SK-N-SH treated with all-trans-retinoic acid at 6 μM for 48 hours (cell line): Measurements from ENCODE around the gene FGF23.

Source experiments
- BACH2 ChIP-seq: fragments of 250-450 bp; sonication (Bioruptor Pico); IDR thresholded peaks from 2 replicates; pipeline ENCODE4 v1.9.0; 2021; ENCODE audit warnings: mild to moderate bottlenecking, borderline replicate concordance
- CREB5 ChIP-seq: fragments of 250-450 bp; sonication (Bioruptor Pico); IDR thresholded peaks from 2 replicates; pipeline ENCODE4 v1.5.1; 2020; ENCODE audit warnings: low read depth, mild to moderate bottlenecking, moderate library complexity
- CSDC2 ChIP-seq: fragments of 250-450 bp; sonication (Bioruptor Pico); IDR thresholded peaks from 2 replicates; pipeline ENCODE4 v1.5.0; 2020; ENCODE audit warnings: mild to moderate bottlenecking, moderate library complexity
- ISL1 ChIP-seq: fragments of 250-450 bp; sonication (Bioruptor Pico); IDR thresholded peaks from 2 replicates; pipeline ENCODE4 v2.1.2; 2022; ENCODE audit warnings: mild to moderate bottlenecking, moderate library complexity
- PATZ1 ChIP-seq: fragments of 250-450 bp; sonication (Bioruptor Pico); IDR thresholded peaks from 2 replicates; pipeline ENCODE4 v1.8.0; 2020; ENCODE audit warnings: mild to moderate bottlenecking, moderate library complexity, borderline replicate concordance
- POU6F1 ChIP-seq: fragments of 250-450 bp; sonication (Bioruptor Pico); IDR thresholded peaks from 2 replicates; pipeline ENCODE4 v1.8.0; 2021; ENCODE audit warnings: low read depth, mild to moderate bottlenecking, moderate library complexity, borderline replicate concordance
- RARB ChIP-seq: fragments of 250-450 bp; sonication (Bioruptor Pico); IDR thresholded peaks from 2 replicates; pipeline ENCODE4 v1.8.0; 2021; ENCODE audit warnings: mild to moderate bottlenecking, moderate library complexity
- SNAI2 ChIP-seq: fragments of 250-450 bp; sonication (Bioruptor Pico); IDR thresholded peaks from 2 replicates; pipeline ENCODE4 v1.5.0; 2020; ENCODE audit warnings: mild to moderate bottlenecking, moderate library complexity
- TSHZ2 ChIP-seq: fragments of 250-450 bp; sonication (Bioruptor Pico); IDR thresholded peaks from 2 replicates; pipeline ENCODE4 v1.5.0; 2020; ENCODE audit warnings: mild to moderate bottlenecking, moderate library complexity
- ZC3H10 ChIP-seq: fragments of 250-450 bp; sonication (Bioruptor Pico); IDR thresholded peaks from 2 replicates; pipeline ENCODE4 v1.5.1; 2021; ENCODE audit warnings: mild to moderate bottlenecking, moderate library complexity
- ZNF70 ChIP-seq: fragments of 450-650 bp; formaldehyde crosslinking; IDR thresholded peaks from 2 replicates; pipeline ENCODE4 v1.5.0; 2020; ENCODE audit warnings: mild to moderate bottlenecking, moderate library complexity

GRCh38 chr12:4353785-4354208, 25.7 kb downstream of the FGF23 start:
- TF ChIP-seq BACH2 (CRISPR knock-in tag) (no peak), TSHZ2 (CRISPR knock-in tag) (no peak), PATZ1 (no peak), ZNF70 (no peak), ISL1 (CRISPR knock-in tag) (no peak), POU6F1 (no peak), CREB5 (no peak), RARB (CRISPR knock-in tag) (no peak), CSDC2 (CRISPR knock-in tag) (no peak), SNAI2 (no peak), ZC3H10 (CRISPR knock-in tag) (no peak)
